Measurements from ENCODE around the gene PDIA6.

DNA sequence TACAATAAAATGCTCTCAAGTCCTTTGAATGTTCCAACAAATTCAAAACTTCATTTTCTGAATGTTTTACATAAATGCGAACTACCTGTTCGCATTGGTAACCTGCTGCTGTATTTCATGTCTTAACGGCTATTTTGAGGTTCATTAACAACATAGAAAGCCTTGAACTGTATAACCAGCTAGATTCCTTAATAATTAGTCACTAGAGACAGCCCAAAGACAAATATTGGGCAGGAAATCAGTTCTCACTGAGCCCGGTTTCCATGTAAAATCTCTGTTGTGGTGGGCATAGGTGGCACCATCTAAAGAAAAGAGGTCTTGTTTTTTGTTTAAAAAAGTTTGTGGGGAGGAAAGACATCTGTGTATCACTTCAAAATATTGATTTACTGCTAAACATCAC lies 29.2 kb downstream of the PDIA6 start:
- TF ChIP-seq, protein P1, sequence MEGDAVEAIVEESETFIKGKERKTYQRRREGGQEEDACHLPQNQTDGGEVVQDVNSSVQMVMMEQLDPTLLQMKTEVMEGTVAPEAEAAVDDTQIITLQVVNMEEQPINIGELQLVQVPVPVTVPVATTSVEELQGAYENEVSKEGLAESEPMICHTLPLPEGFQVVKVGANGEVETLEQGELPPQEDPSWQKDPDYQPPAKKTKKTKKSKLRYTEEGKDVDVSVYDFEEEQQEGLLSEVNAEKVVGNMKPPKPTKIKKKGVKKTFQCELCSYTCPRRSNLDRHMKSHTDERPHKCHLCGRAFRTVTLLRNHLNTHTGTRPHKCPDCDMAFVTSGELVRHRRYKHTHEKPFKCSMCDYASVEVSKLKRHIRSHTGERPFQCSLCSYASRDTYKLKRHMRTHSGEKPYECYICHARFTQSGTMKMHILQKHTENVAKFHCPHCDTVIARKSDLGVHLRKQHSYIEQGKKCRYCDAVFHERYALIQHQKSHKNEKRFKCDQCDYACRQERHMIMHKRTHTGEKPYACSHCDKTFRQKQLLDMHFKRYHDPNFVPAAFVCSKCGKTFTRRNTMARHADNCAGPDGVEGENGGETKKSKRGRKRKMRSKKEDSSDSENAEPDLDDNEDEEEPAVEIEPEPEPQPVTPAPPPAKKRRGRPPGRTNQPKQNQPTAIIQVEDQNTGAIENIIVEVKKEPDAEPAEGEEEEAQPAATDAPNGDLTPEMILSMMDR (IDR thresholded peaks at IDR 0.05 in 2 of 3, conservative IDR thresholded peaks at IDR 0.05 in 1 of 3; ENCODE audit: insufficient read depth in 2 of 3, low read depth in 1 of 3, low read length in 3 of 3): no peak
- TF ChIP-seq POLR2A (conservative IDR thresholded peaks at IDR 0.05) (no peak), LARP7 (IDR thresholded peaks at IDR 0.05) (no peak), YY1 (IDR thresholded peaks at IDR 0.05; ENCODE audit: borderline replicate concordance in 1 of 3, control insufficient read depth in 1 of 3, extremely low read depth in 1 of 3, insufficient read depth in 3 of 3, insufficient read length in 1 of 3, insufficient replicate concordance in 2 of 3, low read depth in 1 of 3, low read length in 2 of 3) (no peak), BCLAF1 (IDR thresholded peaks at IDR 0.05; ENCODE audit: borderline replicate concordance in 1 of 2, control insufficient read depth in 1 of 2, low read depth in 2 of 2, low read length in 1 of 2) (no peak), RUNX1 (IDR thresholded peaks at IDR 0.05; ENCODE audit: low read depth) (no peak), ZBTB33 (CRISPR knock-in tag; IDR thresholded peaks at IDR 0.05) (no peak), ESRRA (IDR thresholded peaks at IDR 0.05; ENCODE audit: borderline replicate concordance, low read depth) (no peak), ZNF274 (IDR thresholded peaks at IDR 0.05; ENCODE audit: borderline replicate concordance, low read depth, low read length) (no peak)
- TF ChIP-seq, protein P2, sequence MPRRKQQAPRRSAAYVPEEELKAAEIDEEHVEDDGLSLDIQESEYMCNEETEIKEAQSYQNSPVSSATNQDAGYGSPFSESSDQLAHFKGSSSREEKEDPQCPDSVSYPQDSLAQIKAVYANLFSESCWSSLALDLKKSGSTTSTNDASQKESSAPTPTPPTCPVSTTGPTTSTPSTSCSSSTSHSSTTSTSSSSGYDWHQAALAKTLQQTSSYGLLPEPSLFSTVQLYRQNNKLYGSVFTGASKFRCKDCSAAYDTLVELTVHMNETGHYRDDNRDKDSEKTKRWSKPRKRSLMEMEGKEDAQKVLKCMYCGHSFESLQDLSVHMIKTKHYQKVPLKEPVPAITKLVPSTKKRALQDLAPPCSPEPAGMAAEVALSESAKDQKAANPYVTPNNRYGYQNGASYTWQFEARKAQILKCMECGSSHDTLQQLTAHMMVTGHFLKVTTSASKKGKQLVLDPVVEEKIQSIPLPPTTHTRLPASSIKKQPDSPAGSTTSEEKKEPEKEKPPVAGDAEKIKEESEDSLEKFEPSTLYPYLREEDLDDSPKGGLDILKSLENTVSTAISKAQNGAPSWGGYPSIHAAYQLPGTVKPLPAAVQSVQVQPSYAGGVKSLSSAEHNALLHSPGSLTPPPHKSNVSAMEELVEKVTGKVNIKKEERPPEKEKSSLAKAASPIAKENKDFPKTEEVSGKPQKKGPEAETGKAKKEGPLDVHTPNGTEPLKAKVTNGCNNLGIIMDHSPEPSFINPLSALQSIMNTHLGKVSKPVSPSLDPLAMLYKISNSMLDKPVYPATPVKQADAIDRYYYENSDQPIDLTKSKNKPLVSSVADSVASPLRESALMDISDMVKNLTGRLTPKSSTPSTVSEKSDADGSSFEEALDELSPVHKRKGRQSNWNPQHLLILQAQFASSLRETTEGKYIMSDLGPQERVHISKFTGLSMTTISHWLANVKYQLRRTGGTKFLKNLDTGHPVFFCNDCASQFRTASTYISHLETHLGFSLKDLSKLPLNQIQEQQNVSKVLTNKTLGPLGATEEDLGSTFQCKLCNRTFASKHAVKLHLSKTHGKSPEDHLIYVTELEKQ (CRISPR knock-in tag; IDR thresholded peaks at IDR 0.05): no peak
- TF ChIP-seq, protein P3, sequence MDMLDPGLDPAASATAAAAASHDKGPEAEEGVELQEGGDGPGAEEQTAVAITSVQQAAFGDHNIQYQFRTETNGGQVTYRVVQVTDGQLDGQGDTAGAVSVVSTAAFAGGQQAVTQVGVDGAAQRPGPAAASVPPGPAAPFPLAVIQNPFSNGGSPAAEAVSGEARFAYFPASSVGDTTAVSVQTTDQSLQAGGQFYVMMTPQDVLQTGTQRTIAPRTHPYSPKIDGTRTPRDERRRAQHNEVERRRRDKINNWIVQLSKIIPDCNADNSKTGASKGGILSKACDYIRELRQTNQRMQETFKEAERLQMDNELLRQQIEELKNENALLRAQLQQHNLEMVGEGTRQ (CRISPR knock-in tag; IDR thresholded peaks at IDR 0.05): no peak

Measured in K562 (cell line).